ENCODE measurements around the gene PAXX. TPM values are rescaled to one million over a fixed set of nuclear protein-coding genes. Genes with fewer than 3 reads are reported as not detected.

Gene PAXX
- total RNA-seq, 4 donors from 2014 or later: 22.0 to 37.0 (median 31.6) TPM

DNA sequence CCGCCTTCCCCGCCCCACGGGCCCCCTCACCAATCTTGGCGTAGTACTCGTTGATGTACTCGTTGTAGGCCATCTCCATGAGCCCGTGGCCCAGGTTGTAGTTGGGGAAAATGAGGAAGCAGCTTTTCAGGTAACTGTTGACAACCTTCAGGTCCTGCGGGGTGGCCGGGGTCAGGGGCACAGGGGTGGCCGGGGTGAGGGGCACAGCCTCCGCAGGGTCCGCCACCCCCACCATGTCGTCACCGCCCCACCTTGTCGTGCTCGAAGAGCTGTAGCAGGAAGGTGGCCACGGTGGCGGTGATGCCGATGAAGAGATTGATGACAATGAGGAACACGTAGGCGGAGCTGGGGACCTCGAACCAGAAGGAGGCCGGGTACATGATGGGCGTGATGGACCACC is 18.9 kb downstream of the PAXX start:
- no peak for DNase-seq (ENCODE audit: low spot score)
- no peak for ATAC-seq (ENCODE audit: low FRiP score)
- TF ChIP-seq CTCF (IDR thresholded peaks at IDR 0.05): no peak

DNA sequence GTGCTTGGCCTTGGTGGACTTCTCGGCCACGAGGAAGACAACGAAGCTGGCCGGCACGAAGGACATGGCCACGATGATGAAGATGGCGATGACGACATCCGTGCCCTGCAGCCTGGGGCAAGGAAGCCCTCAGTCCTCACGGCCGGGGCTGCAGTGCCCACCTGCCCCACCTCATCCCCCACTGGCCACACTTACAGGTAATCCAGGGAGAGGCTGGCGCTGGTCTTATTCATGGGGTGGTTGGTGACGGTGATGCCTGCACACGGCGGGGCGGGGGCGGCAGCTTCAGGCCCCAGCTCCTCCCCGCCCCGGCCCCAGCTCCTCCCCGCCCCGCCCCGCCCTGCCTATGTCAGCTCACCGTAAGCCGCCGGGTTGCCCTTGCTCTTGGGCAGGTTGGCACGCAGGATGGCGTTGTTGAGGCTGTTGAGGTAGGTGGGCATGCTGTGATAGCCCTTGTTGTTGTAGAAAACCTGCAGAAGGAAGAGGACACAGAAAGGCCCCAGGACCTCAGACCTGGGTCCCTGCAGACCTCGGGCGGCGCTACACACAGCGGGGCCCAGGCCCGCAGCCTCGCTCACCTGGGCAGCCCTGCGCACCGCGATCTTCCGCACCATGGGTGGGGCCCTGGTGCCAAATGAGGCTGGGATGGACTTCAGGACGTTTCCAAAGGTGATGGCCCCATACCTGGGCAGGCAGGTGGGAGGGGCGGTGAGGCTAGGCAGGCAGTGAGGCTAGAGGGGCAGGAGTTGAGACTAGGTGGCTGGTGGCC is 19.9 kb downstream of the PAXX start:
- DNase-seq (ENCODE audit: low spot score) (no peak), ATAC-seq (ENCODE audit: low FRiP score) (no peak)
- TF ChIP-seq CTCF (IDR thresholded peaks at IDR 0.05): no peak

DNA sequence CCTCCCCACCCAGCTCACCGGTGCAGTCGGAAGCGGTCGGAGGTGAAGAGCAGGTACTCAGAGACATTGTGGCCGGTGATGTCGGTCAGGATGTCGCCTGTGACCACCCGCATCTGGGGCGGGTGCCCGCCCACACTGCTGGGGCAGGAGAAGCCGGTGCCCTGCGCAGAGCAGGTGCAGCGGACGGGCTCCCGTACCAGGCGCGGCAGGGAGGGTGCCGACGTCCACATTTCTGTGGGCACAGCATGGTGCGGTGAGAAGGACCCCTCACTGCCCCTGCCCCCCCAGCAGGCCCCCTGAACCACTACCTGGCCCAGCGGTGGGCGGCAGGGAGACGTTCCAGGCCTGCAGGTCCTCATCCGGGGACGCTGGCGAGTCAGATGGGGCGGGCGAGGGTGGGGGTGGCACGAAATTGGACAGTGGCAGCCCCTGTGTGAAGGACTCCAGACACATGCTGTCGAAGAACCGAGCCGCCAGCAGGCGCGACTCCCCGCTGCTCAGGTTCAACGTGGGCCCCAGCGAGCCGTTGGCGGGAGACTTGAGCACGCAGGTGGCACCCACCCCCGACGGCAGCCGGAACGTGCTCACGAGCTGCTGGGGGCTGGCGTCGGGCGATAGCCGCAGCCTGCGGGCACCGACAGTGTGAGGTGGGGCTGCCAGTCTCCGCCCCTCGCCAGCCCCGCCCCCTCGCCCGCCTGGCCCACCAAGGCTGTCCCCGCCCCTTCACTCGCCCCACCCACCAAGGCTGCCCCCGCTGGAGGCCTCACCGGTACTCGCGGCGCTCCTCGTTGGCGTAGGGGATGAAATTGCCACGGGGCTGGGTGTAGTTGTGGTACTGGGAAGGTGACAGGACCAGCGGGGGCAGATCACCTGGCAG is 20.7 kb downstream of the PAXX start:
- DNase-seq (ENCODE audit: low spot score): no peak

GRCh38 chr9:137013571-137013940 is 21.3 kb downstream of the PAXX start:
- ATAC-seq (ENCODE audit: low FRiP score) (no peak), DNase-seq (ENCODE audit: low spot score) (no peak)
- TF ChIP-seq CTCF (IDR thresholded peaks at IDR 0.05): no peak

More for the DNA sequence above, 20.7 kb downstream of the PAXX start:
- no peak for ATAC-seq (ENCODE audit: low FRiP score)
- TF ChIP-seq CTCF (IDR thresholded peaks at IDR 0.05): no peak

DNA sequence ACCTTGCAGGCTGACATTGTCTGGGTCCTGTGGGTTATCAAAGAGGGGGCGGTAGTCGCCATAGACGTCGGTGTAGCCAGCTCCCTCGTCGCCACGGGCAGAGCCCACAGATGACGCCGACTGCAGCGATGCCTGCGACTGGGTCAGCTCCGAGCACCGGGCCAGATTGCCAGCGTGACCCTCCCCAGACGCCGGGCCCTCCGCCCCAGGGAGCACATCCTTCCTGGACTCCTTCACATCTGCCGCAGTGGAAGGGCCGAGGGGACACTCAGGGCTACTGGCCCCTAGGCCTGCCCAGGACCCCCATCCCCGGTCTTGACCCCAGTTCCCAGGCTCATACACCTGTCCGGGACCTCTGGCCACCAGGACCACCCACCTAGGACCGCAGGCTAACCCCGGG is 21.9 kb downstream of the PAXX start:
- TF ChIP-seq CTCF (IDR thresholded peaks at IDR 0.05): no peak
- ATAC-seq (ENCODE audit: low FRiP score): no peak
- no peak for DNase-seq (ENCODE audit: low spot score)

DNA sequence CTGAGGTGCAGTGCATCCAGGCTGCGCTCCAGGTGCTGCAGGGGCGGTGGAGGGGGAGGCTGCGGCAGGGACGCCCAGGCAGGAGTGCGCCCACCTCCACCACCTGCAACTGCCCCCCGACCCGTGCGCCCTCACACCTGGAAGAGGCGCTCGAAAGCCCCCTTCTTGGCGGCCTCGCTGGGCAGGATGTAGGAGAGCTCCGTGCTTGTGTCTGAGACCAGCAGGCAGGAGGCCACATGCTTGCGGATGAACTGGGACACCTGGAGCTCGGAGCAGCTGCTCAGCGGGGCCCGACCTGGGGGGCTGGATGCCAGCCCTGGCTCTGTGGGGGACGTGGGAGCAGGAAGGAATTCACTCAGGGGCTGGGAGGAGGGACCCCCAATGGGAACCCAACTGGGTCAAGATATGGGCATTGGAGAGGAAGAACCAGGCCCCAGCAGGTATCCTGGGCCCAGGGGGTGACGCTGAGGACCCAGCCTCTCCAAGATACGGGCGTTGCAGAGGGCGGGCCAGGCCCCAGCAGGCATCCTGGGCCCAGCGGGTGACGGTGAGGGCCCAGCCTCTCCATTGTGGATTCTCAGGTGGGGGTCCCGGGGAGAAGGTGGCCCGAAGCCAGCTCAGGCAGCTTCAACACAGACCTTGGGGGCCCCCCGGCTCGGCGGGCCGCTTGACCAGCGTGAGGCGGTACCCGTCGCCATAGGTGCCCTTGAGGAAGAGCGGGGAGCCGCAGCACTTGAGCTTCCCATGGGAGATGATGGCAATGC is 22.7 kb downstream of the PAXX start:
- ATAC-seq (ENCODE audit: low FRiP score) (no peak), DNase-seq (ENCODE audit: low spot score) (no peak)
- no peak for TF ChIP-seq CTCF (IDR thresholded peaks at IDR 0.05)
